ENCODE measurements around the gene APBA2.
"Not testable (repeated sequence)": the region's sequence is repeated elsewhere in the genome, so short reads cannot be mapped to it uniquely, and the experiment has no call there.

APBA2 gene

GRCh38 chr15:29016518-29016917, 130.7 kb downstream of the APBA2 start:
- no peak for DNase-seq

- no peak for DNase-seq
These were observed 132.5 kb downstream of the APBA2 start for GRCh38 chr15:29018120-29018805.

GRCh38 chr15:29018995-29019976, 133.5 kb downstream of the APBA2 start:
- DNase-seq, result no peak

GRCh38 chr15:29021857-29022256, 136.1 kb downstream of the APBA2 start:
- DNase-seq, result no peak

GRCh38 chr15:29024662-29025061, 138.9 kb downstream of the APBA2 start:
- DNase-seq, result no peak

GRCh38 chr15:29025411-29025810, 139.6 kb downstream of the APBA2 start:
- not testable (repeated sequence) for DNase-seq

- DNase-seq, result not testable (repeated sequence)
These were observed 142.4 kb downstream of the APBA2 start for GRCh38 chr15:29028158-29028557.

GRCh38 chr15:29029651-29030195, 143.9 kb downstream of the APBA2 start:
- no peak for DNase-seq

GRCh38 chr15:29031502-29032228, 145.9 kb downstream of the APBA2 start:
- no peak for DNase-seq

- no peak for DNase-seq
These were observed 146.5 kb downstream of the APBA2 start for GRCh38 chr15:29032229-29032625.

GRCh38 chr15:29032751-29033150, 147.0 kb downstream of the APBA2 start:
- no peak for DNase-seq

GRCh38 chr15:29034151-29034550, 148.4 kb downstream of the APBA2 start:
- DNase-seq, result no peak

GRCh38 chr15:29034593-29035335, 149.0 kb downstream of the APBA2 start:
- no peak for DNase-seq

- no peak for DNase-seq
These were observed 149.8 kb downstream of the APBA2 start for GRCh38 chr15:29035336-29036285.

GRCh38 chr15:29037997-29038705, 152.4 kb downstream of the APBA2 start:
- DNase-seq, result no peak

GRCh38 chr15:29039466-29040369, 153.9 kb downstream of the APBA2 start:
- DNase-seq, result no peak

- no peak for DNase-seq
These were observed 154.6 kb downstream of the APBA2 start for GRCh38 chr15:29040370-29040751.

- DNase-seq, result no peak
These were observed 158.1 kb downstream of the APBA2 start for GRCh38 chr15:29043736-29044502.
